Hematopoietic multipotent progenitor cell treated with erythropoietin and hydrocortisone succinate and interleukin-3 and kit ligand, for 15 days (in vitro differentiated cells): ENCODE measurements around the gene MTX1.
"Not testable (repeated sequence)": the region's sequence is repeated elsewhere in the genome, so short reads cannot be mapped to it uniquely, and the experiment has no call there.

Source experiments
- DNase-seq: peaks from one replicate; pipeline ENCODE4 v3.0.0-alpha.2; 2015; ENCODE audit warnings: low spot score

MTX1 gene

DNA sequence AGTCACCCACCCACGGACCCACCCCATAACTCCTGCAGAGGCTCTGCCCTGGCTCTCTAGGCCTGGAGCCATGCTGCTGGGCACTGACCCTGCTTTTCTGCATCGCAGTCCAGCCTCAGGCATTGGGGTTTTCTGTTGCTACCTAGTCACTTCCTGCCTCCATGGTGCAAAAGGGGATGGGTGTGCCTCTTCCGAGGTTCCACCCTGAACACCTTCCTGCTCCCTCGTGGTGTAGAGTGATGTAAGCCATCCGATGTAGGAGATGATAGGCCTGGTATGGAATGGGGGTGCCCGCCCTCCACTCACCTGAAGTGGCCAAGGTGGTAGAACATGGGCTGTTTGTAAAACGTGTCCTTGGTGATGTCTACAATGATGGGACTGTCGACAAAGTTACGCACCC is 26.9 kb downstream of the MTX1 start:
- not testable (repeated sequence) for DNase-seq

- no peak for DNase-seq
Observed at GRCh38 chr1:155236451-155236850, 28.0 kb downstream of the MTX1 start.

DNA sequence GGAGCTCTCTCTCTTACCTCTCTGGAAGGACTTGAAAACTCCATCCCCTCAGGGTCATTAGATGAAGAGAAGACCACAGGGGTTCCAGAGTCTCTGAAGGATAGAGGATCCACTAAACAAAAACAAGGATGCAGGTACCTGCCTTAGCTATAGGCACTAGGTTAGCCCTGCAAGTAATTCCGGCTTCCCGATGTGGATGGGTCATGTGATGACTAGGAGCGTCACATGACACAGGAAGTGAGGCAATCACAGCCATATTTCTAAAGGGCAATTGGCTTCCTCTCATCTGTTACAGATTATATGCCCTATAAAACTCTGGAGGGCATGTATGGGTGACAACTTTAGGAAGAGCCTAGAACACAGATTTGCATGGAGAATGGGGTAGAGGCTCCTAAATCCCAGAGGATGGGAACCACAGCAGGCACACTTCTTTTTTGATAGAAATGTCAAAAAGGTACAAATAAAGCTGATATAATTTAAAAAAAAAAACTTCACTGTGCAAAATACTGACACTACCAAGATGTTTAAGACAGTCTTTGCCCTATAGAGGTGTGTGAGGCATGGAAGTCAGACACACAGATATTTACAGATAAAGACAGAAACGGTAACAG is 32.7 kb downstream of the MTX1 start:
- DNase-seq: peak; percentile 75

DNA sequence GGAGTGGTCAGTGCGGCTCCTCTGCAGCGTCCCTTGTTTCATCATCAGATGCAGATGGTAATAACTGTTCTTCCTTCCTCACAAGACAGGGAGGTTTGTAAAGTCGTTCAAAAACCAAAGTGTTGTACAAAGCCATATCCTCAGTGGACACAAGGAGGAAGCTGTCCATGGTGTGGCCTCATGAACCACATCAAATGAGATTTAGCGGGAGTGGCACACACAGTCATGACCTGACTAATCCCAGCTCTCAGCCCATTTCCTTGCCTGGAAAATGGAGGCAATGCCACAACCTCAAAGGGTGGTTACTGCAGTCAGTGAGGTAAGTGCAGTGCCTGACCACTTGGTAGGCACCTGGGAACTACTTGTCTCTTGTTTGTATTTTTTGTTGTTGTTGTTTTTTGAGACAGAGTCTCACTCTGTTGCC is 33.4 kb downstream of the MTX1 start:
- DNase-seq: no peak

DNA sequence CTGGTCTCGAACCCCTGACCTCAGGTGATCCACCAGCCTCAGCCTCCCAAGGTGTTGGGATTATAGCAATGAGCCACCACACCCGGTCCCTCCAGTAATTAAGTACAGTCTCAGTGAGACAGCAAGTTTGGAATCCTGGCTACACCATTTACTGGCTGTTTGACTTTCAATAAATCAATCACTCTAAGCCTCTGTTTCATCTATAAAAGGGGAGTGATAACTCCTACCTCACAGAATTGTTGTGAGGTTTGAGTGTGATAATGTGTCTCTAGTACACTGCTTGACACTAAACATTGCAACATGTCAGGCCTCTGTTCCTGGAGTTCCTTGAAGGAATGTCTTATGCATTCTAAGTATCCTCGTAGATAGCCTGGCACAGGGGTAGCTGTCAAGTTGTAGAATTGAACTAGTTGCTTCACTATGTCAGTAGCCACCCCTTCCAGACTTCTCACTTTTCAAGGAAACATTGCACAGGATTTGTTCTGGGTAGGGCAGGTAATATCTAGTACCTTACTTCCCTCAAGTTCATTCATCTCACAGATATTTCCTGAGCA is 34.4 kb downstream of the MTX1 start:
- DNase-seq: no peak

DNA sequence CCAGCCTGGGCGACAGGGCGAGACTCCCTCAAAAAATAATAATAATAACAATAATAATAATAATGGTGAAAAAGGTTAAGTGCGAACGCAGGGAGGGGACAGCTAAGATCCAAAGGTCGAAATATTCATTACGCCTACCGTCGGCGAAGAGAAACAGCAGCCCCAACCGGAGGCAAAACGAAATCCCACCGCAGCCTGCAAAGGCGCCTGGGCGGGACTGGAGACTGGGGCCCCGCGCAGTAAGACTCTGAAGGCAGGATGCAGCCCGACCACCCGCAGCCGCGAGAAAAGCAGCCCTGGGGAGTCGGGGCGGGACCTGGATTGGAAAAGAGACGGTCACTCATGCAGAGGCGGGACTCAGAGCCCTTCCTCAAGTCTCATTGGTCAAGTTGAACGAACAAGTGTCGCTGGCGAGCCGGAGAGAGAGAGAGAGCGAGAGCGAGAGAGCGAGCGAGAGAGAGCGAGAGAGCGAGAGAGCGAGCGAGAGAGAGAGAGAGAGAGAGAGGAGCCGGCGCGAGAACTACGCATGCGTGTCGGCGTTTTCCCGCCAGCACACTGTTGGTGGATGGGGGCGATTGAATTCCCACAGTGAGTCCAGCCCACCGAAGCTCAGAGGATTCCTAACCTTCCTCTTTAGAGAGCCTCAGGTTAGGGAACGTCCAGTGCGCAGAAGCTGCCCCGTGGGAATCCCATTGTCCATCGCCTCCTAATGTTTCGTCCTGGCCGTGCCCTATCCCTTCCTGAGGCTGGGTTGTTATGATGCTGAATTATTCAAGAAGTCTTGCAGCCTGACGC is 36.1 kb downstream of the MTX1 start:
- DNase-seq: peak; percentile 94

DNA sequence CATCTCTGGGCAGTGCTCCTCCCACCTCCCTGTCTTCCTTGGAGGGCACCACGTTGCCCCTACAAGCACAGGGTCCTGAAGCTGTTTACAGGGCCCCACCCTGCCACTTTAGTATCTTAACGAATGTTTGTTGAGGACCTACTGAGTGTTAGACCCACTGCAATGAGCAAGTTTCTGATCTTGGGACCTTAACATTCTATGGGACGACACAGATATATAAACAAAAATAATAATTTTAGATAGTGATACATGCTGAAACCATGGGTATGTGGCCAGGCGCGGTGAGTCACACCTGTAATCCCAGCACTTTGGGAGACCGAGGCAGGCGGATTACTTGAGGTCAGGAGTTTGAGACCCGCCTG is 36.6 kb downstream of the MTX1 start:
- no peak for DNase-seq

- not testable (repeated sequence) for DNase-seq
Observed at GRCh38 chr1:155246796-155247195, 38.3 kb downstream of the MTX1 start.

- DNase-seq: peak; percentile 57
Observed at GRCh38 chr1:155247667-155248553, 39.4 kb downstream of the MTX1 start.

- no peak for DNase-seq
Observed at GRCh38 chr1:155250246-155250632, 41.7 kb downstream of the MTX1 start.

DNA sequence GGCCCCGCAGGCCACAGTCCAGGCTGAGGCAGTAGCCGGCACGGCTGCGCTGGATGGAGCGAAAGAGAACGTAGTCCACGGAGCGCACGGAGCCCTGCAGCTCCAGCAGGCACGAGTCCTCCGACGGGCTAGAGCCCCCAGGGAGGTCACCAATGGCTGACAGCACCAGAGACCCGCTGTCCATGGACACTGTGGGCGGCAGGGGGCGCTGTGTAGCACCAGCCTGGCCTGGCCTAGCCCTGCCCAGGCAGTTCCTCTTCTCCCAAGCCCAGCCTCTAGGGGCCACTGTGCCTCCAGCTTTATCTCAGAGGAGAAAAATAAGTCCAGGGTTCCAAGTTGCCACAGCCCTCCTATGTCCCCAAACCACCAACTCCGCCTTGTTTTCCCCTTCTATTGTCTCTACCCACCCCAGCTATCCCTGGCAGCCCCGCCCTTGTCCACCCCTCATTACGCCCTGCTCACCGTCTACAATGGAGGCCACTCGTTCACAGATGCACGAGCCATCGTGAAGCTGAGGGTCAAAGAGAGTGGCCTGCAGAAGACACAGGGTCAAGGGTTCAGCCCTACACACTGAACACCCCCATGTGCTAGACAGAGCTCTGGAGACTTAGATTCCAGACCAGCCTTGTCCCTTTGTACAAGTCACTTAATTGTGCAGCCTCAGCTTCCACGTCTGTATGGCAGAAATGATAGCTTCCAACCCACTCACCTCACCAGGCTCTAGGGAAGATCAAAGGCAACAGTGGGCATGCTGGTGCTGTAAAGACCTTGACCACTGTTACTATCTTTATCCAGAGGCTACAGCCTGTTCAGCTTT is 42.3 kb downstream of the MTX1 start:
- peak; percentile 94 for DNase-seq

DNA sequence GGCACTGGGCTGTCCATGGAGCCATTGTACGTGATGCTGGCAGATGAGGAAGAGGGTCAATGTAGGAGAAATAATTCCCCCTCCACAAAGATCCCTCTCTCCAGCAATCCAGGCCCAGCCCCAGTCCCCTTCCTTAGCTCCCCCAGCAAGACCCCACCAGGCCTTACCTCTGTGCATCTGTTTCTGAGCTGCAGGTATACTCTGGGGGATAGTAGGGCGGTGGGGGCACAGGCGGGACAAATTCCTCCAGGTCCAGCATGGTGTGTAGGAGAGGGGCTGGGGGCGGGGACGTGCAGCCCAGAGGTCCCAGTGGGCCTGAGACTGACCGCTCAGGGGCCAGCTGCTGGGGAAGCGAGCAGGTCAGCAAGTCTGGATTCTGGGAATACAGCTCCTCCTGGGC is 43.1 kb downstream of the MTX1 start:
- no peak for DNase-seq

GRCh38 chr1:155253208-155253607 is 44.7 kb downstream of the MTX1 start:
- no peak for DNase-seq

GRCh38 chr1:155253797-155254196 is 45.3 kb downstream of the MTX1 start:
- DNase-seq: no peak

- DNase-seq: no peak
Observed at GRCh38 chr1:155254228-155254713, 45.8 kb downstream of the MTX1 start.

DNA sequence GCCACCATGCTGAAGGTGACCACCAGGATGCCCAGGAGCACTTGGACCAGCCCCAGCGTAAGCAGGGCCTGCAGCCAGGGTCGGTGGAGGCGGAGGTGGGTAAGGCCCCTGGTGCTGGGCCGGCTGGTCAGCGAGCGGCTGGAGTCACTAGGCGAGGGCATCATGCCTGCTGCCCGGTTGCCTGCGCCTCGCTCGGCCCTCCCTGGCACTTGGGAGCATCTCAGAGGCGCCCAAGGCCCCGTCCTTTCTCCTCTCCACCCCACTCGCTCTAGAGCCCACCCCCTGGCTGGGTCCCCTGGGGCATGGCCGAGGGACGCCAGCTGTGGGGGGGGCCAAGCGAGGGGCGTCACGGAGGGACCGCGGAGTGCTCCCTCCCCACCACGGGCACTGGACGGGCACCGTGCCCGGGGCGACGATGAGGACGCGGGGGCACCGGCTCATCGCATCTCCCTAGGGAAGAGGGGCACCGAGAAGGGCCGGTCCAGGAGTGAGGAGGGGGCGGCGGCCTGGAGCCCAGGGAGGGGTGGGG is 46.3 kb downstream of the MTX1 start:
- DNase-seq: no peak

DNA sequence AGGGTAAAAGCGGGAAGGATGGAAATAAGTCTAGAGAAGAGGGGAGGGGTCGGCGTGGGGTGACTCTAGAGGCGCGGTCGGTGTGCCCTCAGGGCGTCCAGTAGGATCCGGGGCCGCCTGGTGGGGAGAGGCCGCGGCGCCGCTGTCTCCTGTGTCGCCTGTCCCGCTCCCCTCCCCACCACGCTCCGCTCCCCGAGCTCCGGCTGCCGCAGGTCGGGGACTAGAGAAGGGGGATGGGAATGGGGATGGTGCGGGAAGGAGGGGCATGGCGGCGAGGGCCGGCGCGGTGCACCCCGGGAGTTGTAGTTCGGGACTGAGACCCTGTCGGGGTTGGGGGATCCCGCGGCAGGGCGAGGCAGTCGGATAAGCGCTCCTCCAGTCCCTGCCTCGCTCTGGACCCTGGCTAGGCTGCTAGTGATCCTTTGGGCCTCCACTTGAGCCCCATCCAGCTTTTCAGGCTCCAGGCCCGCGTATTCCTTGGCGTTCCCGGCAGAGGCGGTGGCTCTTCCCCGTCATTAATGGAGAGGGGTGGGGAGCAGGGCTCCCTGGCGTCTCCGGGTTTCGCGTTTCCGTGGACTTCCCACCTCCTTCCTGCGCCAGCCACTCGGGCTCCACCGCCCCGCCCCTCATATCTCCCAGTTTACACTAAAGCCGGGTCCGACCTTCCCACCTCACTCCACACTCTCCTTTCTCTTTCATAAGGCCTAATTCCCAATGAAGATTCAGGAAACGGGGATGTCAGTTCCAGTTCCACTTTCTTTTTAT is 46.9 kb downstream of the MTX1 start, which contains the start of gene ENTREP3:
Gene ENTREP3 (minus strand): TSS at position 241 of the 765 bp plus-strand sequence. CDS start 606 bp downstream, outside the sequence.
- peak; percentile 54 for DNase-seq

DNA sequence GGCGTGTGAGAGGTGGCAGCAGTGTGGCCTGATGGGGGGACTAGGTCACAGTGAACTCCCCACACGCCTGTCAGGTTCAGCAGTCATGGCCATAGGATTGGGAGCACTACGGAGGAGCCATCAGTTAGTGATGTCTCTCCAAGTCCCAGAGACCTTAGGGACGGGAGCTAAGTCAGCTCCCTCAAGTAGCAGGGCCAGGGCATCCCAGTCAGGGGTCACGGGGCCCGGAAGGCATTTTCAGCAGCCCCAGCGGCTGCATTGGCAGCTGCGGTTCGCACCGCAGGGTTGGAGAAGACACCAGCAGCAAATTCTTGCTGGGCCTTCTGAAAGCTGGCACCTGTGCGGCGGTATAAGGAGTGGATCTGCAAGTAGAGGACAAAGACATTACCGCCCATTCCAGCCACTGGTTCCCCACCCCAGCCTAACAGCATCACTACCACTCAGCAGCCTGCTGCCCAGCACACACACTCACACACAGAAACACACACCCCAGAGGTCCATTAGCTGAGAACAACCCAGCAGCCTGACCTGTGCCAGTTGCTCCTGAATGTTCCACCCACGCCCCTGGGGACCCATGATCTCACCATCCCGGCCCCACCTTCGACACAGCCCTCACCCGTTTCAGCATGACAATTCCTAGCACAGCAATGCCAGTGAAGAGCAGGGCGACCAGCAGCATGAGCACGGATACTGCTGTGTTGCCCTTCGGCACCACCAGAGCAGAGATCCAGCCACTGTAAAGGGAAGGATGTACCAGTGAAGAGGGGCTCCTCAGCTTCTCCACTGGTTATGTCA is 47.8 kb downstream of the MTX1 start:
- no peak for DNase-seq

- DNase-seq: no peak
Observed at GRCh38 chr1:155260276-155260675, 51.8 kb downstream of the MTX1 start.

DNA sequence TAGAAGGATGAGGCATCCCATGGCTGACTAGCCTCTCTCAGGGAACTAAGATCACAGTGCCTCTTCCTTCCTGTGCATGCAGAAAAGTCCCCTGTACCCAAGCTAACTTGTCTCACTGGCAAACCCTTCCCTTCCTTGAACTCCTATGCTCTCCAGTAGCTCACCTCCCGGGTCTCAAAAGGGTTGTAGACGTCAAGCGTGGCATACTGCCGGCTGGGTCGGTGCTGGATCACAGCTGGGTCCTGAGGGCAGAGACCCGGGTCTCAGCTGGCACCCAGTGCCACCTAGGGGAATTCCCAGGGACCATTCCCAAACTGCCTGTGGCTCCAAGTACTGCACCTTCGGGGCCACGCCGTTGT is 53.0 kb downstream of the MTX1 start:
- DNase-seq: no peak
